HG03064 (cell line): ENCODE data around the gene AP1M1.

Experiments used
- ATAC-seq: cut with Tn5 transposase; IDR thresholded peaks from one replicate; pipeline ENCODE4 v1.9.1; 2021; ENCODE audit warnings: low read depth; ENCODE audit not compliant: unreplicated experiment

The AP1M1 gene

DNA sequence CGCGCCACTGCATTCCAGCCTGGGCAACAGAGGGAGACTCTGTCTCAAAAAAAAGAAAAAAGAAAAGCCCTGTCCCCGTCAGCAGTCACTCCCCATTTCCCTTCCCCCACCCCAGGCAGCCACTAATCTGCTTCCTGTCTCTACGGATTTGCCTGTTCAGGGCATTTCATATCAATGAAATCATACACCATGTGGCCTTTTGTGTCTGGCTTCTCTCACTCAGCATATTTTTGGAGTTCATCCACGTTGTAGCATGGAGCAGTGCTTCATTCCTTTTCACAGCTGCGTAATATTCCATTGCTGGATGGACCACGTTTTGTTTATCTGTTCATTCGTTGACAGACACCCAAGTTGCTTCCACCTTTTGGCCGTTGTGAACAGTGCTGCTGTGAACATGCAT, 90.8 kb downstream of the AP1M1 start:
- no peak for ATAC-seq

DNA sequence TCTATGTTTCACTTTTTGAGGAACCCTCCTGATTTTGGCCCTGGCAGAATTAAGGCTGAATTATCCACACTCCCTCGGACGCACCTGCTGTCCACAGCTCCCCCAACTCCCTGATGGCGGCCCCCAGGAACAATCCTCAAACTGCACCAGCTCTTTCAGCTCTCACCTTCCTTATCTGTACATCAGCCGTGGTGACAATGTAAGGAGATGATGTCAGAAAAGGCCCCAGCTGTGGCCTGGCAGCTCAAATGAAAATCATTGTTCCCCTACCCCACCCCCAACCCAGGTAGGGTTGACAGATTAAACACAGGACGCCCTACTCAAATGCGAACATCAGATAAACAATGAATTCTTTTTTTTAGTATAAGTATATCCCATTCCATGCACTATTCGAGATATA, 91.9 kb downstream of the AP1M1 start:
- no peak for ATAC-seq

DNA sequence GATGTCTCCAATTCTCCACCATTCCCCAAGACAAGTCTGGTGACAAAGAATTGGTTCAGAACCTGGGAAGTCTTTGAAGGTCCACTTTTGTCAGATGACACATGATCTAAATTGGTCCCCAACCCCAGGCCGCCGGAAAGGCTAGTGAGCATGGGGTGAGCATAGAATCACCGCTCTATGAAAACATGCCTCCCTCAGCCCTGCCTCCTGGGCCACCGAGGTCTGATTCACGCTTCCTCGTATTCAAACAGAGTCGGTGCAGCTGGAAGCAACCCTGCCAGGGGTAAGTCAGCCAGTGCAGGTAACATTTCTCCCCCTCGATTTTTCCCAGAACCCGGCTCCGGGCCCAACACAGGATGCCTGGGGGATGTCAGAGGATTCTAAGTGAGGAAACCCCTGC, 93.0 kb downstream of the AP1M1 start:
- no peak for ATAC-seq

GRCh38 chr19:16293118-16294091, 95.7 kb downstream of the AP1M1 start:
- no peak for ATAC-seq

- ATAC-seq = no peak
Measured at GRCh38 chr19:16295057-16295456, 97.3 kb downstream of the AP1M1 start.
